Uterus (tissue), 2 donors: ENCODE measurements around the gene ABCB8.

Experiments
- POLR2A ChIP-seq, 2 donors: fragments of 450-650 bp; IDR thresholded peaks; one replicate each; pipeline ENCODE4 v1.6.1; 2016; ENCODE audit warnings: antibody characterized with exemption in 2 of 2, mild to moderate bottlenecking in 1 of 2, moderate library complexity in 1 of 2
- TF ChIP-seq, protein P1 (sequence below), 4 experiments: fragments of 200-600 bp in 2 of 4; fragments of 450-650 bp in 2 of 4; sonication (generic) in 2 of 4; IDR thresholded peaks; one replicate each; pipeline ENCODE4 v1.5.1; 2016 to 2019; ENCODE audit warnings: antibody characterized with exemption in 4 of 4, mild to moderate bottlenecking in 2 of 4, moderate library complexity in 1 of 4

DNA sequence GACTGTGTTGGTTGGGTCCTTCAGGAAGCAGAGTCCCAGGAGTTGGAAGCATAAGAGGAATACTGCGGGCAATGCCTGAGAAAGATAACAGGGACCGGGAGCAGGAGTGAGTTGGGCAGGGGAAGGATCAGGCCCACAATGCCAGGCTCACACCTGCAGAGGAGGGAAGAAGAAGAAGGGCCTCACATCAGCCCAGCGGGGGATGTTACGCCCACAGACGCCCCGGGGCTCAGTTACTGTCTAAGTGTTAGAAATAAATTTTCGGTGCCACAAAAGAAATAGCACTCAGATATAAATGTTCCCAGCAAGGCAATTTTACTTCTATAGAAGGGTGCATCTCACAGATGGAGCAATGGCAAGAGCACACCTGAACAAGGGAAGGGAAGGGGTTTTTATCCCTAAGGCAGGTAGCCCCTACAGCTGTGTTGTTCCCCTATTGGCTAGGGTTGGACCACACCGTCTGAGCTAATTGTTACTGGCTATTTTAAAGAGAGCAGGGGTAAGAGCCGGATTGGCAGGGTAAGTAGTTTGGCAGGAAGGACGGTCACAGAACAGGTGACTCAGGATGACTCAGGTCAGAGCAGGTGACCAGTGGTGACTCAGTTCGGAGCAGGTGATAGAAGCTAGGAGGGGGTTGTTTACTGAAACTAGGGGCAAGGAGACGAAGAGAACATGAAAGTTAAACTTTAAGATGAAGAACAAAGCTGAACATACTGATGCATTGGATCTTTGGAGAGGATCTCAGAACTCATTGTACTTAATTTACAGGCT is 37.6 kb upstream of the ABCB8 start, which contains the start of gene NOS3:
- TF ChIP-seq, protein P1, sequence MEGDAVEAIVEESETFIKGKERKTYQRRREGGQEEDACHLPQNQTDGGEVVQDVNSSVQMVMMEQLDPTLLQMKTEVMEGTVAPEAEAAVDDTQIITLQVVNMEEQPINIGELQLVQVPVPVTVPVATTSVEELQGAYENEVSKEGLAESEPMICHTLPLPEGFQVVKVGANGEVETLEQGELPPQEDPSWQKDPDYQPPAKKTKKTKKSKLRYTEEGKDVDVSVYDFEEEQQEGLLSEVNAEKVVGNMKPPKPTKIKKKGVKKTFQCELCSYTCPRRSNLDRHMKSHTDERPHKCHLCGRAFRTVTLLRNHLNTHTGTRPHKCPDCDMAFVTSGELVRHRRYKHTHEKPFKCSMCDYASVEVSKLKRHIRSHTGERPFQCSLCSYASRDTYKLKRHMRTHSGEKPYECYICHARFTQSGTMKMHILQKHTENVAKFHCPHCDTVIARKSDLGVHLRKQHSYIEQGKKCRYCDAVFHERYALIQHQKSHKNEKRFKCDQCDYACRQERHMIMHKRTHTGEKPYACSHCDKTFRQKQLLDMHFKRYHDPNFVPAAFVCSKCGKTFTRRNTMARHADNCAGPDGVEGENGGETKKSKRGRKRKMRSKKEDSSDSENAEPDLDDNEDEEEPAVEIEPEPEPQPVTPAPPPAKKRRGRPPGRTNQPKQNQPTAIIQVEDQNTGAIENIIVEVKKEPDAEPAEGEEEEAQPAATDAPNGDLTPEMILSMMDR (IDR thresholded peaks at IDR 0.05), result no peak
- TF ChIP-seq POLR2A (IDR thresholded peaks at IDR 0.05), result no peak
